Right ventricle myocardium inferior (tissue), 1 donor: Measurements from ENCODE around the gene CAMTA1. TPM values are rescaled to one million over a fixed set of nuclear protein-coding genes. Genes with fewer than 3 reads are reported as not detected.

Source experiments
- ATAC-seq: fragments of 200-7000 bp; cut with Tn5 transposase; one replicate; pipeline ENCODE4 v1.9.1; 2020; ENCODE audit warnings: mild to moderate bottlenecking, moderate library complexity
- DNase-seq: peaks from one replicate; pipeline ENCODE4 v3.0.0; 2021; ENCODE audit errors: missing footprints
- intact Hi-C: fragments of 100-400 bp; cut with DNase I; formaldehyde crosslinking; loops from one replicate; pipeline ENCODE4 v1.11.0; 2022
- total RNA-seq: library from RNA; stranded (reverse); fragmentation: NEBNext Ultra II Directional; extraction: Animal tissue kit (Norgen Biotek cat#: 25700); gene quantifications from one replicate; pipeline ENCODE4 v1.2.1, GENCODE V29; 2021
- donor health status: DM: no; HTN: yes; CAD: no; lungs with severe emphysema.

CAMTA1 gene
- total RNA-seq, 1 donor from 2014 or later: 159 TPM

- intact Hi-C loops: no loop called here
- no peak for ATAC-seq
- DNase-seq: no peak
These were observed 81.6 kb downstream of the CAMTA1 start for GRCh38 chr1:6866825-6867224.

DNA sequence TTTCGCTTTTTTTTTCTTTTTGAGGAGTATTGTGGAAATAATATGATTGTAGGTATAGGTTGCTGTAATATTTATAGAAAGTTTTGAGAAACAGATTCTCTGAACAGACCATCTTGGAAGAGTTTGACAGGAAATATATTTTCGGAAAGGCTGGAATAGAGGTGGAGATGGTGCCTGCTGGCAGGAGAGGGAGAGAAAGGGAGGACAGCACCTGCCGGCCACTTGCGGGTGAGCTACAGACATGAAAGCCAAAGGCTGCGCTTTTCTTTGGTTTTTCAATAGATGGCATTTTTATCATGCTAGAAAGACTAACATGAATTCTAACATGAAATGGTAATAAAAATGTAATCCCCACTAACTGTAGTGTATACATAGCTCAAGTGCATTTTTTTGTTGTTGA lies 82.1 kb downstream of the CAMTA1 start:
- no peak for ATAC-seq
- intact Hi-C loops: no loop called here
- DNase-seq: no peak

DNA sequence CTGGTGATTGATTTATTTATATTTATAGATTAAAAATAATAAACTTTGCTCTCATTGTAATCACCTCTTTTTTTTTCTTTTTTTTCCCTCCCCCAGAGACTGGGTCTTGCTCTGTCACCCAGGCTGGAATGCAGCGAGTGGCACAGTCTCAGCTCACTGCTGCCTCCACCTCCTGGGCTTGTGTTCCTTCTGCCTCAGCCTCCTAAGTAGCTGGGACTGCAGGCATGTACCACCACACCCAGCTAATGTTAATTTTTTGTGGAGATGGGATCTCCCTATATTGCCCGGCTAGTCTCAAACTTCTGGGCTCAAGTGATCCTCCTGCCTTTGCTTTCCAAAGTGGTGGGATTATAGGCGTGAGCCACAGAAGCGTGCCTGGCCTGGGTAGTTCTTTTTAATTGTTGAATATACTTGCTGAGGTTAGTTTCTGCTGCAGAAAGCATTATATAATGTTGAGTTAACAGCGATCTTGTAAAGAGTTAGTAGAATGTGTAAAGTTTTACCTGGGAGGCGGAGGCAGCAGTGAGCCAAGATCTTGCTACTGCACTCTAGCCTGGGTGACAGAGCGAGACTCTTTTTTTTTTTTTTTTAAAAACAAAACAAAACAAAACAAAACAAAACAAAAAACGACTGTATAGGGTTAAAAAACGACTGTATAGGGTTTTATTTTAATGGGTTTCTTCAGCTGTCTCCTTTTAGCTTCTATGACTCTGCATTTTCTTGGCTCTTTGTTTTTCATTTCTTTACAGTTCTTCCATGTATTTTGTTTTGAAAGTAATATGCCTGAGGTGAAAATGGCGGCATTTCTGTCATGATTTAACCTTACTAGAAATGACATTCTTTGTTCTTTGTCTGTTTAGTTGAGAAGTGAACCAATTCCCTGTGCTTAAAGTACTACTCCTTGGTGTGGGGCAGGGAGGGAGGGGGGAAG lies 82.7 kb downstream of the CAMTA1 start:
- ATAC-seq: no peak
- no peak for DNase-seq
- intact Hi-C loops: no loop called here

- intact Hi-C loops: no loop called here
- DNase-seq (no peak), ATAC-seq (no peak)
These were observed 83.6 kb downstream of the CAMTA1 start for GRCh38 chr1:6868660-6869380.

GRCh38 chr1:6869545-6869944 lies 84.3 kb downstream of the CAMTA1 start:
- intact Hi-C loops: no loop called here
- DNase-seq (no peak), ATAC-seq (no peak)

DNA sequence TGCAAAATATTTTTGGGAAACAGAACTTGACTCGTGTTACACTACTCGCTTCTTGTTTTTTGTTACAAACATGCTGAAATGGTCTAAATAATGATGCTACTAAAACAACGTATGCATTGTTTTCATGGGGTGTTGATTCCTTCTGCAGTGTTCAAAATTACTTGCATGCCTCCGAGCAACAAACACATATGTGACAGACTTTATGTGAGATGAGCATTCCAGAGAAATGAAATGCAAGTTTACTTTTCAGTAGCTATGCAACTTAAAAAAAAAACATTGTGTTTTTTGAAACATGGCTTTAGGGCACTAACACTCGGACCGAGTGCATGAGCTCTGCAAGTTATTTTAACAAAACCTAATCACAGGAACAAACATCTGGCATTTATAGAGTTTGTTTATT lies 84.8 kb downstream of the CAMTA1 start:
- intact Hi-C loops: no loop called here
- ATAC-seq (no peak), DNase-seq (no peak)

GRCh38 chr1:6870571-6870970 lies 85.3 kb downstream of the CAMTA1 start:
- no peak for DNase-seq
- intact Hi-C loops: no loop called here

GRCh38 chr1:6871300-6871972 lies 86.2 kb downstream of the CAMTA1 start:
- DNase-seq: no peak
- intact Hi-C loops: no loop called here
- ATAC-seq: no peak

More at GRCh38 chr1:6870571-6870970, 85.3 kb downstream of the CAMTA1 start:
- ATAC-seq: no peak

- ATAC-seq (no peak), DNase-seq (no peak)
- intact Hi-C loops: no loop called here
These were observed 87.5 kb downstream of the CAMTA1 start for GRCh38 chr1:6872573-6873261.

GRCh38 chr1:6873298-6874015 lies 88.2 kb downstream of the CAMTA1 start:
- intact Hi-C loops: no loop called here
- ATAC-seq: no peak
- no peak for DNase-seq

GRCh38 chr1:6874298-6874697 lies 89.0 kb downstream of the CAMTA1 start:
- intact Hi-C loops: no loop called here
- no peak for DNase-seq
- no peak for ATAC-seq

GRCh38 chr1:6880951-6881690 lies 95.9 kb downstream of the CAMTA1 start:
- no peak for ATAC-seq
- DNase-seq: no peak
- intact Hi-C loops: no loop called here

DNA sequence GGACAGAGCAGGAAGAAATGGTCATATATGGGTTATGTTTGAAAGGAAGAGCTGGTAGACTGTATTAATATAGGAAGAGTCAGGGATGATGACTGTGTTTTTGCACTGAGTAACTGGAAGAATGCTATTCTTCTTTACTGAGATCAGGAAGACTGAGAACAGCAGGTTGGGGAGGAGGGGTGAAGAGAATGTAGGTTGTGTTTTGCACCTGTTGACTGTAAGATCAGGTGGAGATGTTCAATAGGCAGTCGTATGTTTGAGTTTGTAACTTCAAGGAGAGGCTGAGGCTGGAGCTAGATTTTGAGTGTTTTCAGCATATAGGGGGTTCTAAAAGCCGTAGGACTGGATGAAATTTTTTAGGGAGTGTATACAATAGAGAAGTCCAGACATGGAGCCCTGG lies 97.2 kb downstream of the CAMTA1 start:
- intact Hi-C loops: no loop called here
- DNase-seq (no peak), ATAC-seq (no peak)

DNA sequence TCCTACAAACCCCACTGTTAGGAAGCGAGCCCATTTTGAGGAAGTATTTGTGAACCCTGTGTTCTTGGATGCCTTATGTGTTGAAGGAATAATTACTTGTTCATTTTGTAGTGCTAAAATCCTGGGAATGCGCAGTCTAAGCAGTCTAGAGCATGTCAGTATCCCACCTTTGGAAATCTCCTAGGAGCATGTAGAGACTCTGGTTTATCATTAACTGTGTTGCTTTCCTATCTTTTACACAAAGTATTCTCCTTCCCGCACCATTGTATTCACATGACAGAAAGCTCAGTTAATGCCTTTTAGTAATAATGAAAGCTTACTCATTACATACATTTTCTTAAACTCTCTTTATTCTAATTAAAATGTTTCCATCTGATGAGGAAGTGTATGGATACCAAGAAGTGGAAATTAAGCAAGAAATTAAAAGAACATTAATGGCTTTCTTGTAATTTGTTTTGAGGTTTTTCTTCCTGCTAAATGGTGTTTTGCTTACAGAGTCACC lies 99.4 kb downstream of the CAMTA1 start:
- no peak for DNase-seq
- intact Hi-C loops: no loop called here
- no peak for ATAC-seq

- intact Hi-C loops: no loop called here
- ATAC-seq (no peak), DNase-seq (no peak)
These were observed 100.2 kb downstream of the CAMTA1 start for GRCh38 chr1:6885426-6885825.

- ATAC-seq (no peak), DNase-seq (no peak)
- intact Hi-C loops: no loop called here
These were observed 101.3 kb downstream of the CAMTA1 start for GRCh38 chr1:6886523-6886922.

- ATAC-seq (no peak), DNase-seq (no peak)
- intact Hi-C loops: no loop called here
These were observed 103.0 kb downstream of the CAMTA1 start for GRCh38 chr1:6888268-6888667.

- DNase-seq (no peak), ATAC-seq (no peak)
- intact Hi-C loops: no loop called here
These were observed 103.6 kb downstream of the CAMTA1 start for GRCh38 chr1:6888870-6889269.
